Measurements from ENCODE around the gene GSTA2. TPM values are rescaled to one million over a fixed set of nuclear protein-coding genes. Genes with fewer than 3 reads are reported as not detected.
A peak's percentile ranks its signal among the peaks of the same experiment; 100 is the strongest.

Gene GSTA2
- total and polyA plus RNA-seq, 2 of the 13 experiments (the other 11 are each of a cell fraction or from before 2014, with no cell fraction given) = 0.75 to 13.7 TPM

DNA sequence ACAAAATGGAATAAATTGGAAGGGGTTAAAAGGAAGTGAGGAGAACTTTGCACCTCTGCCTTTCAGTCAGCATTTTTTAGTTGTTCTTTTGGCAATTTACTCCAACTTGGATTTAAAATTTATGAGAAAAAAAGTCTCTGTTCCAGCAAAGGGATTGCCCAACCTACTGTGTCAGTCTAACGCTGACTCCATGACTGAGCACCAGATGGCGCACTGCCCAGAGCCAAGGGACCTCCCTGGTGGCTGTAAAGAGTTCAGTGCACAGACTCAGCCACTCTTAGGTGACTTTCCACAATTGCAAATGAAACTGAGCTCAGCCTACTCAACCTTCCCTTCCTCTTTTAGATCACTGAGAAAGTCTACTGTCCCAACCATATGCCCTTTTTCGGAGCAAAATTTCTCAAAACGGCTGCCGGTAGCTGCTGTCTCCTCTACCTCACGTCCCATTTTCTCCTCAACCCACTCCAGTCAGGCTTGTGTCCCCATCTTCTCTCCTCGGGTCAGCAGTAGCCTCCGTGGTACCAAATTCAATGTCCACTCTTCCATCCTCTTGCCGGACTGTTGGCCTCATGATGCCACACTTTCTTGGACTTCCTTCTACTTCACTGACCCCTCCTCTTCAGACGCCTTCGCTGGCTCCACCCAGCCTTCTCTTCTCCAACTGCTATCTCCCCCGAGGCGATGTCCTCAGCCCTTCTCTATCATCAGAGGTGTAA lies 38.7 kb downstream of the GSTA2 start (continued):
- TF ChIP-seq, protein P1, sequence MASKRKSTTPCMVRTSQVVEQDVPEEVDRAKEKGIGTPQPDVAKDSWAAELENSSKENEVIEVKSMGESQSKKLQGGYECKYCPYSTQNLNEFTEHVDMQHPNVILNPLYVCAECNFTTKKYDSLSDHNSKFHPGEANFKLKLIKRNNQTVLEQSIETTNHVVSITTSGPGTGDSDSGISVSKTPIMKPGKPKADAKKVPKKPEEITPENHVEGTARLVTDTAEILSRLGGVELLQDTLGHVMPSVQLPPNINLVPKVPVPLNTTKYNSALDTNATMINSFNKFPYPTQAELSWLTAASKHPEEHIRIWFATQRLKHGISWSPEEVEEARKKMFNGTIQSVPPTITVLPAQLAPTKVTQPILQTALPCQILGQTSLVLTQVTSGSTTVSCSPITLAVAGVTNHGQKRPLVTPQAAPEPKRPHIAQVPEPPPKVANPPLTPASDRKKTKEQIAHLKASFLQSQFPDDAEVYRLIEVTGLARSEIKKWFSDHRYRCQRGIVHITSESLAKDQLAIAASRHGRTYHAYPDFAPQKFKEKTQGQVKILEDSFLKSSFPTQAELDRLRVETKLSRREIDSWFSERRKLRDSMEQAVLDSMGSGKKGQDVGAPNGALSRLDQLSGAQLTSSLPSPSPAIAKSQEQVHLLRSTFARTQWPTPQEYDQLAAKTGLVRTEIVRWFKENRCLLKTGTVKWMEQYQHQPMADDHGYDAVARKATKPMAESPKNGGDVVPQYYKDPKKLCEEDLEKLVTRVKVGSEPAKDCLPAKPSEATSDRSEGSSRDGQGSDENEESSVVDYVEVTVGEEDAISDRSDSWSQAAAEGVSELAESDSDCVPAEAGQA (IDR thresholded peaks at IDR 0.05; ENCODE audit: low read depth) = no peak
- TF ChIP-seq, protein P1 (CRISPR knock-in tag; IDR thresholded peaks at IDR 0.05; ENCODE audit: borderline replicate concordance) = no peak
- TF ChIP-seq, protein P2, sequence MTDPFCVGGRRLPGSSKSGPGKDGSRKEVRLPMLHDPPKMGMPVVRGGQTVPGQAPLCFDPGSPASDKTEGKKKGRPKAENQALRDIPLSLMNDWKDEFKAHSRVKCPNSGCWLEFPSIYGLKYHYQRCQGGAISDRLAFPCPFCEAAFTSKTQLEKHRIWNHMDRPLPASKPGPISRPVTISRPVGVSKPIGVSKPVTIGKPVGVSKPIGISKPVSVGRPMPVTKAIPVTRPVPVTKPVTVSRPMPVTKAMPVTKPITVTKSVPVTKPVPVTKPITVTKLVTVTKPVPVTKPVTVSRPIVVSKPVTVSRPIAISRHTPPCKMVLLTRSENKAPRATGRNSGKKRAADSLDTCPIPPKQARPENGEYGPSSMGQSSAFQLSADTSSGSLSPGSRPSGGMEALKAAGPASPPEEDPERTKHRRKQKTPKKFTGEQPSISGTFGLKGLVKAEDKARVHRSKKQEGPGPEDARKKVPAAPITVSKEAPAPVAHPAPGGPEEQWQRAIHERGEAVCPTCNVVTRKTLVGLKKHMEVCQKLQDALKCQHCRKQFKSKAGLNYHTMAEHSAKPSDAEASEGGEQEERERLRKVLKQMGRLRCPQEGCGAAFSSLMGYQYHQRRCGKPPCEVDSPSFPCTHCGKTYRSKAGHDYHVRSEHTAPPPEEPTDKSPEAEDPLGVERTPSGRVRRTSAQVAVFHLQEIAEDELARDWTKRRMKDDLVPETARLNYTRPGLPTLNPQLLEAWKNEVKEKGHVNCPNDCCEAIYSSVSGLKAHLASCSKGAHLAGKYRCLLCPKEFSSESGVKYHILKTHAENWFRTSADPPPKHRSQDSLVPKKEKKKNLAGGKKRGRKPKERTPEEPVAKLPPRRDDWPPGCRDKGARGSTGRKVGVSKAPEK (CRISPR knock-in tag; IDR thresholded peaks at IDR 0.05; ENCODE audit: borderline replicate concordance) = no peak
- TF ChIP-seq ZNF883 (CRISPR knock-in tag; IDR thresholded peaks at IDR 0.05; ENCODE audit: not compliant biosample characterization) (peak; percentile 74), POLR2AphosphoS5 (IDR thresholded peaks at IDR 0.05; ENCODE audit: low read depth, low read length) (no peak), ZNF143 (CRISPR knock-in tag; IDR thresholded peaks at IDR 0.05) (no peak), ZNF619 (CRISPR knock-in tag; IDR thresholded peaks at IDR 0.05) (no peak), RELA (CRISPR knock-in tag; IDR thresholded peaks at IDR 0.05) (no peak), U2AF1 (optimal IDR thresholded peaks at IDR 0.05; ENCODE audit: low read depth, low read length) (peak; percentile 83), TBX3 (IDR thresholded peaks at IDR 0.05; ENCODE audit: borderline replicate concordance) (no peak), ZNF232 (CRISPR knock-in tag; IDR thresholded peaks at IDR 0.05; ENCODE audit: borderline replicate concordance) (no peak), ARNTL (CRISPR knock-in tag; IDR thresholded peaks at IDR 0.05) (no peak; the same call in 1 of the 2 replicates), ZNF558 (CRISPR knock-in tag; IDR thresholded peaks at IDR 0.05; ENCODE audit: borderline replicate concordance) (no peak), ESRRA (CRISPR knock-in tag; IDR thresholded peaks at IDR 0.05; ENCODE audit: low read depth) (no peak), BCL6 (CRISPR knock-in tag; IDR thresholded peaks at IDR 0.05) (peak; percentile 52; the same call in 1 of the 2 replicates), TCF7L2 (IDR thresholded peaks at IDR 0.05; ENCODE audit: low read depth, low read length) (no peak)
- TF ChIP-seq, protein P3, sequence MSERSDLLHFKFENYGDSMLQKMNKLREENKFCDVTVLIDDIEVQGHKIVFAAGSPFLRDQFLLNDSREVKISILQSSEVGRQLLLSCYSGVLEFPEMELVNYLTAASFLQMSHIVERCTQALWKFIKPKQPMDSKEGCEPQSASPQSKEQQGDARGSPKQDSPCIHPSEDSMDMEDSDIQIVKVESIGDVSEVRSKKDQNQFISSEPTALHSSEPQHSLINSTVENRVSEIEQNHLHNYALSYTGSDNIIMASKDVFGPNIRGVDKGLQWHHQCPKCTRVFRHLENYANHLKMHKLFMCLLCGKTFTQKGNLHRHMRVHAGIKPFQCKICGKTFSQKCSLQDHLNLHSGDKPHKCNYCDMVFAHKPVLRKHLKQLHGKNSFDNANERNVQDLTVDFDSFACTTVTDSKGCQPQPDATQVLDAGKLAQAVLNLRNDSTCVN (CRISPR knock-in tag; IDR thresholded peaks at IDR 0.05; ENCODE audit: borderline replicate concordance) = no peak
- TF ChIP-seq, protein P4, sequence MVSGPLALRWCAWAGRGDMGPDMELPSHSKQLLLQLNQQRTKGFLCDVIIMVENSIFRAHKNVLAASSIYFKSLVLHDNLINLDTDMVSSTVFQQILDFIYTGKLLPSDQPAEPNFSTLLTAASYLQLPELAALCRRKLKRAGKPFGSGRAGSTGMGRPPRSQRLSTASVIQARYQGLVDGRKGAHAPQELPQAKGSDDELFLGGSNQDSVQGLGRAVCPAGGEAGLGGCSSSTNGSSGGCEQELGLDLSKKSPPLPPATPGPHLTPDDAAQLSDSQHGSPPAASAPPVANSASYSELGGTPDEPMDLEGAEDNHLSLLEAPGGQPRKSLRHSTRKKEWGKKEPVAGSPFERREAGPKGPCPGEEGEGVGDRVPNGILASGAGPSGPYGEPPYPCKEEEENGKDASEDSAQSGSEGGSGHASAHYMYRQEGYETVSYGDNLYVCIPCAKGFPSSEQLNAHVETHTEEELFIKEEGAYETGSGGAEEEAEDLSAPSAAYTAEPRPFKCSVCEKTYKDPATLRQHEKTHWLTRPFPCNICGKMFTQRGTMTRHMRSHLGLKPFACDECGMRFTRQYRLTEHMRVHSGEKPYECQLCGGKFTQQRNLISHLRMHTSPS (CRISPR knock-in tag; IDR thresholded peaks at IDR 0.05; ENCODE audit: low read depth) = no peak
